OCI-LY7 (cell line): Measurements from ENCODE around the gene RASAL2.

Source experiments
- CTCF ChIP-seq: fragments of 200-600 bp; sonication (generic); conservative IDR thresholded peaks from 2 replicates; pipeline ENCODE4 v1.5.1; 2014; ENCODE audit warnings: mild to moderate bottlenecking, antibody characterized with exemption, low read length, moderate library complexity, mixed read lengths
- EZH2phosphoT487 ChIP-seq: fragments of 200-600 bp; sonication (generic); IDR thresholded peaks from 2 replicates; pipeline ENCODE4 v1.6.1; 2018; ENCODE audit warnings: low read depth, borderline replicate concordance, mild to moderate bottlenecking, mixed run types, antibody characterized with exemption, low read length, moderate library complexity, mixed read lengths

DNA sequence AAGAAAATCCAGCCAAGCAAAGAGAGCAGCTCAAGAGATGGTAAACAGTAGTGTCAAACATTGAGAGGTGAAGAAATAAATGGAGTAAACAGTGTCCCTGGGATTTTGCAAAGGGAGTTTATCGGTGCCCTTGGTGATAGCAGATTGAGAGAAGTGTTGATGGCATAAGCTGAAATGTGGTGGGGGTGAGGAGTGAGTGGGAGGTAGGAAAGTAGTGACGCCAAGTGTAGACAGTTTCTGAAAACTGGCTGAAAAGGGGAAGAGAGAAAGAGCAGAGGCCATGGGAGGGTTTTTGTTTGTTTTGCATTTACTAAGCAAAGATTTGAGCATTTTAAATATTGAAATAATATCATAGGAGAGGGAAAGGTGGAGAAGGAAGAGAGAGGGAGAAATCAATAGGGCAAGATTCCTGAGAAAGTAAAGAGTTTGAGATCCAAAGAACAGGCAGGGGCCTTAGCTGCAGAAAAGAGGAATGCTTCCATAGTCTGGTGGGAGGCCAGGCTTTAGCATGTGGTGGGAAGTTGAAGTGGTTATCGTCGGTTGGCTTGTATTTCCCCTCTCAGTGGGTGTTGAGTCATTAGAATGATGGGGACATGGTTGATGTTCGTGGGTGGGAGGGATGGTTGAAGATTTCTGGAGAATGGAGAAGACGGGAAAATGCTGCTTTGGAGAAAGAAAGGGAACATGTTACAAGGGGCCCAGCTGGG, 26.8 kb upstream of the RASAL2 start:
- TF ChIP-seq CTCF (no peak), EZH2phosphoT487 (no peak)
